NB4 (cell line): ENCODE measurements around the gene NDUFS6.

Experiments
- CTCF ChIP-seq: IDR thresholded peaks from one replicate; pipeline ENCODE4 v1.5.1; 2012; ENCODE audit warnings: low read depth, low read length
- MYC ChIP-seq: IDR thresholded peaks from 2 replicates; pipeline ENCODE4 v1.6.1; 2011; ENCODE audit warnings: low read depth, low read length
- POLR2A ChIP-seq: IDR thresholded peaks from 2 replicates; pipeline ENCODE4 v1.6.1; 2011; ENCODE audit warnings: mild to moderate bottlenecking; ENCODE audit not compliant: insufficient read length; ENCODE audit errors: extremely low read depth

- TF ChIP-seq CTCF = no peak
- no peak for TF ChIP-seq POLR2A
- TF ChIP-seq MYC = no peak
These were observed 15.2 kb upstream of the NDUFS6 start for GRCh38 chr5:1785984-1786383.
